GM18520 (cell line): ENCODE results near the gene SORCS1.

Source experiments
- ATAC-seq: cut with Tn5 transposase; IDR thresholded peaks from one replicate; pipeline ENCODE4 v1.9.1; 2021; ENCODE audit not compliant: unreplicated experiment

SORCS1 gene

DNA sequence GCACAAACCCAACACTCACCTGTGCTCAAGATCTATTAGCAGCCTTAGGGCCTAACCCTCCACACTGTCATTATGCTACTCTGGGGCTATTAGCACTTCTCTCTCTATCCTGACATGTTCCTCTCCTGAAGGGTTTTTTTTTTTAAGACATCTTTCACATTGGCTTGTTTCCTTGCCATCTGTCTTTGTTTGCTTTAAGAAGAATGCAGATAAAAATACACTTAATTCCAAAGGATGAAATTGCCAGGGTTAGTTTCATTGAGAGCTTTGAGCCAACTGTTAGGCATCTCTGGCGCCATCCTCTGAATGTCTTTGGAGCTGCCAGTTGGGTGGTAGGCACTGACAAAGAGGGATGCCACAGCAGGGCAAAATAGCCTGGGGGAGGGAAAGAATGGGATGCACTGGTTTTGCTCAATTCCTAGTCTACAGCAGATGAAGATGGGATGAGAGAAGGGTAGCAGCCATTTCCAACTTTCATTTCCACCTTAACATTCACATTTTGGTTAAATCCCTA, 399.2 kb downstream of the SORCS1 start:
- ATAC-seq = no peak

DNA sequence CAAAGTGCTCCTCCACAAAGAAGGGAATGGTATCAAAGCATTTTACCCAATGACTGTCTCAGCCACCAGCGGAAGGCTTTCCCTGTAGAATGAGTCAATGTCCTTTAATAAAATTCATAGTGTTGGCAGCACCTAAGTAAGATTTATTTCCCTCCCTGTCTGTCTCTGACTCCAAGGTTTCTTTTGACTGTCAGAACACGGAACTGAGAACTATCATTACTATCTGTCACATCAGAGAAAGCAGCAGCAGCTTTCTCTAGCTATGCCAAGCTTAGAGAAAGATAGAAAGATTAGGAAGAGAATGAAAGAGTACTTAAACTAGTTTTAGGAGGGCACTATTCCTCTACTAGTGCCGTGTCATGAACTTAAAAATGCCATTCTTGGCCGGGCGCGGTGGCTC, 400.1 kb downstream of the SORCS1 start:
- ATAC-seq = no peak

- no peak for ATAC-seq
Measured at GRCh38 chr10:106761906-106762305, 402.6 kb downstream of the SORCS1 start.

- no peak for ATAC-seq
Measured at GRCh38 chr10:106757521-106757920, 407.0 kb downstream of the SORCS1 start.

- no peak for ATAC-seq
Measured at GRCh38 chr10:106751091-106751490, 413.4 kb downstream of the SORCS1 start.

DNA sequence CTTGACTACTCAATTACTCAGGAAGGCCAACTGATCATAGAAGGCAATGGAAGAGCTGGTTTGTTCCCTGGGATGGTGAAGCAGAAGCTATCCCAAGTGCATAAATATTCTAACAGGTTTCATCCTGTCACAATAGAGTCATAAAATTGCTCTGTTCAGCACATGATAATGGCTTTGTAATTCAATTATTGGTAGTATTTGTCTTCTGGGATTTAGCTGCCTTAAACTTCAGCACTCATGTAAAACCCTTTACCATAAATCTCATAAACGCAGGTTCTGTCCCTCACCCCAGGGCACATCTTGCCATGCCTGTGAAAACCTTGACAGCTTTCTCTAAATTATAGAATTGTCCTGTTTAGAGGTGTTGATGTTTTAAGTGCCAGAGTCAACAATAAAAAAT, 417.6 kb downstream of the SORCS1 start:
- no peak for ATAC-seq

GRCh38 chr10:106741006-106741530, 423.4 kb downstream of the SORCS1 start:
- no peak for ATAC-seq

DNA sequence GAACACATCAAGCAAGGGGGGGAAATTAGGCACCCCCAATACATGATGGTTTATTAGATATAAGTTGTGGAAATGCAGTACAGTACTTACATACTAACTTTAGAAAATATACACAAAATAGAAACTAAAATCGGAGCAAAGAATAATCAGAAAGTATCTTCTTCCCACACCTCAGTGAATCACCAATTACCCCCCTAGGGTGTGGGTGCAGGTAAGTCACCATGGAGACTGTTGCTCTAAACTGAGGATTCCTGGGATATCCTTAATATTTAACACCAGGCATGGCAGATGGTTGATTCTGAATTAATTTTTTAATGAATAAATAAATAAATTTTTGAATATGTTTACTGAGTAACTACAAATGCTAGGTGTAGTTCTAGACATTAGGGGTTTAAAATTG, 424.4 kb downstream of the SORCS1 start:
- ATAC-seq = no peak

- no peak for ATAC-seq
Measured at GRCh38 chr10:106734220-106734619, 430.3 kb downstream of the SORCS1 start.

GRCh38 chr10:106728232-106728631, 436.3 kb downstream of the SORCS1 start:
- no peak for ATAC-seq

GRCh38 chr10:106727170-106727569, 437.3 kb downstream of the SORCS1 start:
- no peak for ATAC-seq

- ATAC-seq = no peak
Measured at GRCh38 chr10:106722524-106722923, 442.0 kb downstream of the SORCS1 start.

DNA sequence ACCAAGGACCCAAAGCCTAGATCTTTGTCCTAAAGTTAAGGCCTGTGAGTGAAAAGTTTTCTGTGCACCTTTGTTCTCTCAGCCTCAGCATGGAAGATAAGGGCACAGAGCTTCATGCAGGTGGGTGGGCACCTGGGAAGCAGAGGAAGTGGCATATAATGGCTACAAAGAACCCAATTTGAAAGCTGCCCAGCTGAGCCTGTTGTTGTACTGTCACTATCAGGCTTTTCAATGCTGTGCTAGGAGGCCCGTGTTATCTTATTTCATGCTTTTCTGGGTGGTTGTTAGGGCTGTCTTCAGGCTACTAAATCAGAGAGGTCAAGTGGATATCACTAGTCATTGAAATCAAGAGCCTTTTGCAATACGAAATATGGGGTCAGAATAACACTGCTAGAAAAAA, 443.8 kb downstream of the SORCS1 start:
- ATAC-seq = no peak

- no peak for ATAC-seq
Measured at GRCh38 chr10:106716381-106716780, 448.1 kb downstream of the SORCS1 start.

GRCh38 chr10:106714734-106715555, 449.6 kb downstream of the SORCS1 start:
- no peak for ATAC-seq

DNA sequence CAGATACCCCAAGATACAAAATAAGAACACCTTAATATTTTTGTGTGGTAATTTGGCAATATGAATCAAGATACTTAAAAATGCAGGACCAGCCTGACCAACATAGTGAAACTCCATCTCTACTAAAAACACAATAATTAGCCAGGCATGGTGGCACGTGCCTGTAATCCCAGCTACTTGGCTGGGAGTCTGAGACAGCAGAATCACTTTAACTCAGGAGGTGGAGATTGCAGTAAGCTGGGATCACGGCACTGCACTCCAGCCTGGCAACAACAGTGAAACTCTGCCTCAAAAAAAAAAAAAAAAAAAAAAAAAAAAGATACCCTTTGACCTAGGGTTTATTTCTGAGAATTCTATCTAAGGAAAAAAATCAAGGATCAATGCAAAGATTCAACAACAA, 450.7 kb downstream of the SORCS1 start:
- ATAC-seq = no peak

DNA sequence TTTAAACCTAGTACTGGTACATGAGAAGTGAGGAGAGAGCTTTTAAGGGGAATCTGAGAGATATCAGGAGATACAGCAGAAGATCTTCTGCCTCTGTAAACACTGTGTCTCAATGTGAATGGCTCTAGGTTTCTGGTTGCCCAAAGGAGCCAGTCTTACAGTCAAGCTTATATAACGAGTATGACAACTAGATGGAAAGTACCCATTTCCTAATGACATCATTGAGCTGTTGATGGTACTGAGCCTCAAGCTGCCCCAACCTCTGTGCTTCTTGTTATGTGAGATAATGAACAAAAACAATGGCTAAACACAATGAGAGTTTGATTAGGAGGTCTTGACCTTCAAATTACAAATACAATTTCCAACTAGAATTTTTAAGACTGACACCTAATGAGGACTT, 451.5 kb downstream of the SORCS1 start:
- no peak for ATAC-seq

- ATAC-seq = no peak
Measured at GRCh38 chr10:106711313-106711906, 453.1 kb downstream of the SORCS1 start.

GRCh38 chr10:106708506-106708905, 456.0 kb downstream of the SORCS1 start:
- no peak for ATAC-seq

GRCh38 chr10:106707657-106708056, 456.8 kb downstream of the SORCS1 start:
- no peak for ATAC-seq

- ATAC-seq = no peak
Measured at GRCh38 chr10:106706127-106706526, 458.4 kb downstream of the SORCS1 start.

- ATAC-seq = peak; percentile 71
Measured at GRCh38 chr10:106705681-106706100, 458.8 kb downstream of the SORCS1 start.
